Neural cell (in vitro differentiated cells): ENCODE results near the gene IGFBP7. TPM values are rescaled to one million over a fixed set of nuclear protein-coding genes. Genes with fewer than 3 reads are reported as not detected.

Source experiments
- H2AFZ ChIP-seq: fragments of 200-600, 300-800 bp; sonication (generic), shearing (Covaris generic); 2 replicates; pipeline ENCODE4 v1.6.0; 2014; ENCODE audit warnings: low read depth, mild to moderate bottlenecking, antibody characterized with exemption, low read length, moderate library complexity
- H3F3A ChIP-seq: fragments of 200-600 bp; shearing (Covaris generic); 2 replicates; pipeline ENCODE4 v1.6.1; 2016; ENCODE audit warnings: mild to moderate bottlenecking, moderate library complexity, mixed read lengths, antibody characterized with exemption, low read length; ENCODE audit not compliant: insufficient read depth, poor library complexity, severe bottlenecking
- H3K27ac ChIP-seq: fragments of 200-600, 300-800 bp; sonication (generic), shearing (Covaris generic); 2 replicates; pipeline ENCODE4 v1.5.1; 2014; ENCODE audit warnings: mild to moderate bottlenecking, low read length, moderate library complexity
- H3K27me3 ChIP-seq: fragments of 300-800, 200-600 bp; sonication (generic), shearing (Covaris generic); 2 replicates; pipeline ENCODE4 v1.6.0; 2014; ENCODE audit warnings: mild to moderate bottlenecking, low read depth, low read length, moderate library complexity; ENCODE audit not compliant: insufficient read depth
- H3K36me3 ChIP-seq: fragments of 300-800, 200-600 bp; sonication (generic), shearing (Covaris generic); 2 replicates; pipeline ENCODE4 v1.5.1; 2014; ENCODE audit warnings: mild to moderate bottlenecking, antibody characterized with exemption, low read length, moderate library complexity; ENCODE audit not compliant: insufficient read depth
- H3K4me2 ChIP-seq: fragments of 300-800, 200-600 bp; sonication (generic), shearing (Covaris generic); 2 replicates; pipeline ENCODE4 v1.6.0; 2014; ENCODE audit warnings: mild to moderate bottlenecking, low read length
- H3K4me3 ChIP-seq: fragments of 300-800, 200-600 bp; sonication (generic), shearing (Covaris generic); 2 replicates; pipeline ENCODE4 v1.5.1; 2014; ENCODE audit warnings: mild to moderate bottlenecking, low read length, moderate library complexity
- H3K79me2 ChIP-seq: fragments of 200-600 bp; shearing (Covaris generic); replicated peaks from 2 replicates; pipeline ENCODE4 v1.6.0; 2014; ENCODE audit warnings: mild to moderate bottlenecking, low read length, moderate library complexity; ENCODE audit not compliant: insufficient read depth
- H3K9ac ChIP-seq: fragments of 300-800, 200-600 bp; sonication (generic), shearing (Covaris generic); 2 replicates; pipeline ENCODE4 v1.6.1; 2016; ENCODE audit warnings: mild to moderate bottlenecking, low read length, mixed read lengths
- H3K9me2 ChIP-seq: fragments of 200-600 bp; shearing (Covaris generic); 2 replicates; pipeline ENCODE4 v1.6.1; 2016; ENCODE audit warnings: mild to moderate bottlenecking, low read length, mixed read lengths; ENCODE audit not compliant: insufficient read depth
- H3K9me3 ChIP-seq: fragments of 200-600, 300-800 bp; sonication (generic), shearing (Covaris generic); 2 replicates; pipeline ENCODE4 v1.6.1; 2016; ENCODE audit warnings: mild to moderate bottlenecking, mixed run types, low read length, moderate library complexity, mixed read lengths
- H4K20me1 ChIP-seq: fragments of 200-600 bp; shearing (Covaris generic); 2 replicates; pipeline ENCODE4 v1.6.1; 2016; ENCODE audit warnings: mild to moderate bottlenecking, mixed run types; ENCODE audit not compliant: insufficient read depth
- EP300 ChIP-seq: fragments of 450-650 bp; conservative IDR thresholded peaks from 2 replicates; pipeline ENCODE4 v1.6.1; 2014; ENCODE audit warnings: antibody characterized with exemption, mild to moderate bottlenecking, moderate library complexity; ENCODE audit not compliant: poor library complexity, severe bottlenecking
- EZH2 ChIP-seq: fragments of 200-600, 300-800 bp; shearing (Covaris generic), sonication (generic); IDR thresholded peaks from 2 replicates; pipeline ENCODE4 v1.6.1; 2014; ENCODE audit warnings: antibody characterized with exemption, low read length, borderline replicate concordance, mild to moderate bottlenecking; ENCODE audit not compliant: insufficient read depth, poor library complexity, severe bottlenecking
- MXI1 ChIP-seq: fragments of 450-650 bp; conservative IDR thresholded peaks from 2 replicates; pipeline ENCODE4 v1.6.1; 2014; ENCODE audit warnings: antibody characterized with exemption, mild to moderate bottlenecking; ENCODE audit not compliant: poor library complexity, severe bottlenecking
- POLR2AphosphoS5 ChIP-seq: IDR thresholded peaks from 2 replicates; pipeline ENCODE4 v1.6.1; 2012
- RAD21 ChIP-seq: fragments of 450-650 bp; conservative IDR thresholded peaks from 2 replicates; pipeline ENCODE4 v1.6.1; 2014; ENCODE audit warnings: antibody characterized with exemption, mild to moderate bottlenecking, moderate library complexity
- SMC3 ChIP-seq: fragments of 450-650 bp; conservative IDR thresholded peaks from 2 replicates; pipeline ENCODE4 v1.6.1; 2014; ENCODE audit warnings: antibody characterized with exemption, mild to moderate bottlenecking, moderate library complexity; ENCODE audit not compliant: poor library complexity
- TAF1 ChIP-seq: IDR thresholded peaks from 2 replicates; pipeline ENCODE4 v1.6.1; 2012; ENCODE audit warnings: low read depth
- polyA plus RNA-seq: library from polyadenylated mRNA; depleted of rRNA; stranded (reverse); fragments of >200 nt; gene quantifications from 2 replicates; pipeline ENCODE4 v1.2.3, GENCODE V29; 2014
- TF ChIP-seq, protein P1 (sequence below): fragments of 450-650 bp; IDR thresholded peaks from 2 replicates; pipeline ENCODE4 v1.5.1; 2014; ENCODE audit warnings: antibody characterized with exemption, mild to moderate bottlenecking, moderate library complexity; ENCODE audit not compliant: poor library complexity, severe bottlenecking
- TF ChIP-seq, protein P2 (sequence below): IDR thresholded peaks from 2 replicates; pipeline ENCODE4 v1.6.1; 2012; ENCODE audit warnings: borderline replicate concordance

Gene IGFBP7
- polyA plus RNA-seq, 1 donor from 2014 or later = 0.33 TPM

DNA sequence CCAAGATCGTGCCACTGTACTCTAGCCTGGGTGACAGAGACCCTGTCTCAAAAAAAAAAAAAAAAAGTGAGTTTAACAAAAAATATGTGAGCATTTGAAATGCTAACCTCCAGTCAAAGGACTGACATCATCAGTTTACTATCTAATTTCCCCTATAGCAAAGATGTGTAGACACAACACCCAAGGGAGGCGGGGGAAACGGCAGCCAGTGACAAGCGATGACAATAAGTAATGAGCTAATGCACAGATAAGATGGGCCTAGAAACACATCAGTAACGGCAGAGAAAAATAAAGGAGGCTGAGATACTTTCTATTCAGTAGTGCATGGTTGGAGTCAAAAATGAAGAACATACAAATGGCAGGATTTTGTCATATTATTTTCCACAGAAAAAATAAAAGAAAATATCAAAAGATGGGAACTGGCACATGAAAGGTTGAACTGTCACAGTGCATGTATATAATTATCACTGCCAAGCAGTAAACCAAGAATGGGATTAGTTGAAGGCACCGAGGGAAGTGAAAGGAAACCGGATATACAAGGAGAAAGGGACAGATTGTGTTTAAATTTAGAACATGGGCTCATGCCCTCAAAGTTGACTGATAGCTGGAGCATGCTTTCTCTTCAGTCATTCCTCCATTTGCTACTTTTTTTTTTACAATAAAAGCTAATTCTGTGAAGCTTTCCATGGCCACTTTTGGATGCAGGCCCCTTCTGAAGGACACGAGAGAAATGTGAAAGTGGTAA lies 41.8 kb downstream of the IGFBP7 start:
- Histone ChIP-seq H3K79me2 (no peaks in the 10 kb centered on the region), H3K27ac (peak overlapping the region; percentile 30), H3K9me2 (no peaks in the 10 kb centered on the region), H2AFZ (no peak overlapping the region), H3K9ac (no peak overlapping the region), H3K27me3 (no peaks in the 10 kb centered on the region), H3K36me3 (no peaks in the 10 kb centered on the region), H3K9me3 (no peaks in the 10 kb centered on the region), H4K20me1 (no peaks in the 10 kb centered on the region), H3F3A (no peaks in the 10 kb centered on the region), H3K4me3 (no peak overlapping the region), H3K4me2 (no peak overlapping the region)
- TF ChIP-seq MXI1 = no peak
- TF ChIP-seq EZH2 = no peak
- peak; percentile 89 for TF ChIP-seq EP300
- TF ChIP-seq, protein P1, sequence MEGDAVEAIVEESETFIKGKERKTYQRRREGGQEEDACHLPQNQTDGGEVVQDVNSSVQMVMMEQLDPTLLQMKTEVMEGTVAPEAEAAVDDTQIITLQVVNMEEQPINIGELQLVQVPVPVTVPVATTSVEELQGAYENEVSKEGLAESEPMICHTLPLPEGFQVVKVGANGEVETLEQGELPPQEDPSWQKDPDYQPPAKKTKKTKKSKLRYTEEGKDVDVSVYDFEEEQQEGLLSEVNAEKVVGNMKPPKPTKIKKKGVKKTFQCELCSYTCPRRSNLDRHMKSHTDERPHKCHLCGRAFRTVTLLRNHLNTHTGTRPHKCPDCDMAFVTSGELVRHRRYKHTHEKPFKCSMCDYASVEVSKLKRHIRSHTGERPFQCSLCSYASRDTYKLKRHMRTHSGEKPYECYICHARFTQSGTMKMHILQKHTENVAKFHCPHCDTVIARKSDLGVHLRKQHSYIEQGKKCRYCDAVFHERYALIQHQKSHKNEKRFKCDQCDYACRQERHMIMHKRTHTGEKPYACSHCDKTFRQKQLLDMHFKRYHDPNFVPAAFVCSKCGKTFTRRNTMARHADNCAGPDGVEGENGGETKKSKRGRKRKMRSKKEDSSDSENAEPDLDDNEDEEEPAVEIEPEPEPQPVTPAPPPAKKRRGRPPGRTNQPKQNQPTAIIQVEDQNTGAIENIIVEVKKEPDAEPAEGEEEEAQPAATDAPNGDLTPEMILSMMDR = no peak
- TF ChIP-seq POLR2AphosphoS5 = peak; percentile 94
- TF ChIP-seq, protein P2, sequence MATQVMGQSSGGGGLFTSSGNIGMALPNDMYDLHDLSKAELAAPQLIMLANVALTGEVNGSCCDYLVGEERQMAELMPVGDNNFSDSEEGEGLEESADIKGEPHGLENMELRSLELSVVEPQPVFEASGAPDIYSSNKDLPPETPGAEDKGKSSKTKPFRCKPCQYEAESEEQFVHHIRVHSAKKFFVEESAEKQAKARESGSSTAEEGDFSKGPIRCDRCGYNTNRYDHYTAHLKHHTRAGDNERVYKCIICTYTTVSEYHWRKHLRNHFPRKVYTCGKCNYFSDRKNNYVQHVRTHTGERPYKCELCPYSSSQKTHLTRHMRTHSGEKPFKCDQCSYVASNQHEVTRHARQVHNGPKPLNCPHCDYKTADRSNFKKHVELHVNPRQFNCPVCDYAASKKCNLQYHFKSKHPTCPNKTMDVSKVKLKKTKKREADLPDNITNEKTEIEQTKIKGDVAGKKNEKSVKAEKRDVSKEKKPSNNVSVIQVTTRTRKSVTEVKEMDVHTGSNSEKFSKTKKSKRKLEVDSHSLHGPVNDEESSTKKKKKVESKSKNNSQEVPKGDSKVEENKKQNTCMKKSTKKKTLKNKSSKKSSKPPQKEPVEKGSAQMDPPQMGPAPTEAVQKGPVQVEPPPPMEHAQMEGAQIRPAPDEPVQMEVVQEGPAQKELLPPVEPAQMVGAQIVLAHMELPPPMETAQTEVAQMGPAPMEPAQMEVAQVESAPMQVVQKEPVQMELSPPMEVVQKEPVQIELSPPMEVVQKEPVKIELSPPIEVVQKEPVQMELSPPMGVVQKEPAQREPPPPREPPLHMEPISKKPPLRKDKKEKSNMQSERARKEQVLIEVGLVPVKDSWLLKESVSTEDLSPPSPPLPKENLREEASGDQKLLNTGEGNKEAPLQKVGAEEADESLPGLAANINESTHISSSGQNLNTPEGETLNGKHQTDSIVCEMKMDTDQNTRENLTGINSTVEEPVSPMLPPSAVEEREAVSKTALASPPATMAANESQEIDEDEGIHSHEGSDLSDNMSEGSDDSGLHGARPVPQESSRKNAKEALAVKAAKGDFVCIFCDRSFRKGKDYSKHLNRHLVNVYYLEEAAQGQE = peak; percentile 54

DNA sequence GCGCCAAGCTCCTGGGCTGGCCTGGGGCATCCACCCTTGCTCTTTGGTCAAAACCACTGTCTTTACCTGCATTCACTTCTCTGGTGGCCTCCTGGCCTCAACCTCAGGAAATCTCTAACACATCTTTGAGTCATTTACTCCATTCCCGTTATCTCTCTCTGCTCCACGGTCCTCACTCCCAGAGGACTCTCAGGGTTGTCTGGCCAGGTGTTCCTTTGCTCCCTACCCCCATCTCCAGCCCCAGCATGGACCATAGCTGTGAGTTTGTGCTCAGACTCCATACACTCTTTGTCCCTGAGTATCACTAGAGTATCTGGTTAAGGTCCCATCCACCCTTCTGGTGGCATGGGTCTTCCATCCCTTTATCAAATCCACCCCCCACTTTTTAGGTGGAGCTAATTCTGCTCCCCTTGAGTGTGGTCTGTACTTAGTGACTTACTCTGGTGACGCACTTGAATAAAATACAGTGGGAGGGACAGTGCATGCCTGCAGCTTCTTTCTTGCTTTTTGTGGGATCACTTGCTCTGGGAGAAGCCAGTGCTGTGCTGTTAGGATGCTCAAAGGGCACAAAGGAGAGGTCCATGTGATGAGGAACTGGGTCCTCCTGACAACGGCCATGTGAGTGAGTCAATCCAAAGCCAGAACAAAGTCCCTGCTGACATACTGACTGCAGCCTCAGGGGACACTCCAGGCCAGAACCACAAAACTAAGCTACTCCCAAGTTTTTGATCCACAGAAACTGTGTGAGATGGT lies 44.3 kb downstream of the IGFBP7 start:
- no peak overlapping the region for H3K4me2 ChIP-seq
- no peaks in the 10 kb centered on the region for H3K79me2 ChIP-seq

More for the DNA sequence above, 44.3 kb downstream of the IGFBP7 start:
- no peaks in the 10 kb centered on the region for H3K9me2 ChIP-seq
- no peak overlapping the region for H3K9ac ChIP-seq
- no peak overlapping the region for H3K4me3 ChIP-seq
- H4K20me1 ChIP-seq = no peaks in the 10 kb centered on the region
- no peak overlapping the region for H2AFZ ChIP-seq
- no peaks in the 10 kb centered on the region for H3K9me3 ChIP-seq
- TF ChIP-seq, protein P1 = no peak
- TF ChIP-seq RAD21 (no peak), SMC3 (no peak), POLR2AphosphoS5 (no peak), TAF1 (no peak), MXI1 (no peak), EP300 (no peak), EZH2 (no peak)
- TF ChIP-seq, protein P2 = no peak
- no peaks in the 10 kb centered on the region for H3K27me3 ChIP-seq
- no peaks in the 10 kb centered on the region for H3K36me3 ChIP-seq
- no peaks in the 10 kb centered on the region for H3F3A ChIP-seq
- no peak overlapping the region for H3K27ac ChIP-seq
